BLaER1 (cell line): Measurements from ENCODE around the gene CYP1A2.

Source experiments
- H3K27ac ChIP-seq: shearing (Covaris generic); formaldehyde crosslinking; 2 replicates; pipeline ENCODE4 v1.8.1; 2022
- H3K27me3 ChIP-seq: shearing (Covaris generic); formaldehyde crosslinking; 2 replicates; pipeline ENCODE4 v1.8.1; 2022
- H3K36me3 ChIP-seq: shearing (Covaris generic); formaldehyde crosslinking; 2 replicates; pipeline ENCODE4 v1.8.1; 2022
- H3K4me1 ChIP-seq: shearing (Covaris generic); formaldehyde crosslinking; 2 replicates; pipeline ENCODE4 v1.8.1; 2022
- H3K4me2 ChIP-seq: shearing (Covaris generic); formaldehyde crosslinking; 2 replicates; pipeline ENCODE4 v1.8.1; 2022
- H3K4me3 ChIP-seq: shearing (Covaris generic); formaldehyde crosslinking; 2 replicates; pipeline ENCODE4 v1.8.1; 2022
- H3K9ac ChIP-seq: shearing (Covaris generic); formaldehyde crosslinking; 2 replicates; pipeline ENCODE4 v1.8.1; 2022
- H3K9me3 ChIP-seq: shearing (Covaris generic); formaldehyde crosslinking; 2 replicates; pipeline ENCODE4 v1.8.1; 2022
- H4K20me1 ChIP-seq: shearing (Covaris generic); formaldehyde crosslinking; 2 replicates; pipeline ENCODE4 v1.8.1; 2022
- Cebpa-rat ChIP-seq: shearing (Covaris generic); IDR thresholded peaks from 2 replicates; pipeline ENCODE4 v1.8.1; 2022

CYP1A2 gene

GRCh38 chr15:74776821-74777768 lies 28.4 kb downstream of the CYP1A2 start:
- no peaks in the 10 kb centered on the region for H3K9me3 ChIP-seq
- H3K27me3 ChIP-seq = no peaks in the 10 kb centered on the region
- peak overlapping the region; percentile 97 for H3K4me2 ChIP-seq
- peaks cover 96% of the 10 kb centered on the region for H3K4me1 ChIP-seq
- peak overlapping the region; percentile 100 for H3K27ac ChIP-seq
- H3K9ac ChIP-seq = peak overlapping the region; percentile 79
- peak overlapping the region; percentile 53 for H3K4me3 ChIP-seq
- no peak for TF ChIP-seq Cebpa-rat
- no peaks in the 10 kb centered on the region for H3K36me3 ChIP-seq
- no peaks in the 10 kb centered on the region for H4K20me1 ChIP-seq

DNA sequence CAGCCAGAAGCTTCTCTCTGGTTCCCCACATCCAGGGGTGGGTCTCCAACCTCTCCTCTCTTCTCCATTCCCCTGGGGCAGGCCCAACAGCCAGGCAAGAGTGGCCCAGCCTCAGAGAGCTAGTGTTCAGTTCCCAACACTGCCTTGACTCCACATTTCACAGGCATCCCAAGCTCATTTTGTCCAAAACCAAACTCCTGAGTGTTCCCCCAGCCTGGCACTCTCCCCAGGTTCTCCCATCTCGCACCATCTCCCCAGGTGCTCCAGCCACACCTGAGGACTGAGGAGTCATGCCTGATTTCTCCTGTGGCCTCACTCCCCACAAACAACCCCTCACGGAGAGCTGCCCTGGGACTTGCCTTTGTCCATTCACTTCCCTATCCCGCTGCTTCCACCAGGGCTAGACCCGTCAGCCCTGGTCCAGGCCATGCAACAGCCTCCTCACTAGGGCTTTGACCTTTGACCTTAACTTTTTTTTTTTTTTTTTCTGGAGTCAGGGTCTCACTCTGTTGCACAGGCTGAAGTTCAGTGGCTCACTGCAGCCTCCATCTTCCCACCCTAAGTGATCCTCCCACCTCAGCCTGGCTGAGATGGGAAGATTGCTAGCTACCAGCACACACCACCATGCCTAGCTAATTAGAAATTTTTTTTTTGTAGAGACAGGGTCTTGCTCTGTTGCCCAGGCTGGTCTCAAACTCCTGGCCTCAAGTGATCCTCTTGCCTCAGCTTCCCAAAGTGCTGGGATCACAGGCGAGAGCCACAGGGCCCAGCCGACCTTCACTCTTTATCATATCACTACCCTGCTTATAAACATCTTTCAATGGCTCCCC lies 29.3 kb downstream of the CYP1A2 start:
- no peaks in the 10 kb centered on the region for H3K9me3 ChIP-seq
- peak overlapping the region; percentile 79 for H3K9ac ChIP-seq
- H4K20me1 ChIP-seq = no peaks in the 10 kb centered on the region
- no peak for TF ChIP-seq Cebpa-rat
- no peaks in the 10 kb centered on the region for H3K27me3 ChIP-seq
- peak overlapping the region; percentile 97 for H3K4me2 ChIP-seq
- H3K4me3 ChIP-seq = peak overlapping the region; percentile 53
- no peaks in the 10 kb centered on the region for H3K36me3 ChIP-seq
- H3K27ac ChIP-seq = peak overlapping the region; percentile 100
- H3K4me1 ChIP-seq = peaks cover 91% of the 10 kb centered on the region

DNA sequence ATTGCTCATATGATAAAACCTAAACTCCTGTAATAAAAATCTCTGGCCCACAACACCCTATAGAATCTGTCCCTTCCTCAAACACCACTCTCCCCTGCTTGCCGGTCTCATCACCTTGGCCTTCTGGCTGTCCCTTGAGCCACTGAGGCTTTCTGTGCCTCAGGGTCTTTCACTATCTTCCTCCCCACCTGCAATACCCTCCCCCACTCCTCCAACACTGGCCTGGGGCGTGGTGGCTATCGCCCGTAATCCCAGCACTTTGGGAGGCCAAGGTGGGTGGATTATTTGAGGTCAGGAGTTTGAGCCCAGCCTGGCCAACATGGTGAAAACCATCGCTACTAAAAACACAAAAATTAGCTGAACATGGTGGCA lies 29.9 kb downstream of the CYP1A2 start:
- Histone ChIP-seq H3K36me3 (no peaks in the 10 kb centered on the region), H4K20me1 (peaks cover 2% of the 10 kb centered on the region), H3K27me3 (no peaks in the 10 kb centered on the region), H3K4me1 (peaks cover 90% of the 10 kb centered on the region), H3K4me3 (no peak overlapping the region), H3K9me3 (no peaks in the 10 kb centered on the region), H3K4me2 (peak overlapping the region; percentile 97), H3K9ac (peak overlapping the region; percentile 79; the same call in 1 of the 2 replicates), H3K27ac (peak overlapping the region; percentile 100)
- no peak for TF ChIP-seq Cebpa-rat

DNA sequence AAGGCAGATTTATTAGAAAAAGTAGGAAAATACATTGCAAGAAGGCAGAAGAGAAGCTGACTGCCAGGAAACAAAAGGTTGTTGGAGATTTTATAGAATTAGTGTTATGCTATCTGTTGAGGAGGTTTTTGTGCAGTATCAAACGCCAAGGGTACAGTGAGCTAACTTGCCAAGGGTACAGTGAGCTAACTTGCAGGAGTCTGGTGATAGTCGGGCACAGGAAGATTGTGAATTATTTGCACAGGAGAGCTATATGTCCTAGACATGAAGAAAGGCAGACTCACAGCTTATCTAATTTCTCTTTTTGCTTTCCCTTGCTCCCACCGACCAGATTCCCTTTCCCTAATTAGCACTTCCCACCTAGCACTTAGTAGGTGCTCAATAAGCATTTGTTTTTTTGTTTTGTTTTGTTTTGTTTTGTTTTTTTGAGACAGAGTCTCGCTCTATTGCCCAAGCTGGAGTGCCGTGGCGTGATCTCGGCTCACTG lies 30.6 kb downstream of the CYP1A2 start:
- H3K4me3 ChIP-seq = no peak overlapping the region
- peak overlapping the region; percentile 97 for H3K4me2 ChIP-seq
- no peaks in the 10 kb centered on the region for H3K27me3 ChIP-seq
- H3K9me3 ChIP-seq = no peaks in the 10 kb centered on the region
- no peaks in the 10 kb centered on the region for H3K36me3 ChIP-seq
- peaks cover 8% of the 10 kb centered on the region for H4K20me1 ChIP-seq
- peak overlapping the region; percentile 100 for H3K27ac ChIP-seq
- peaks cover 90% of the 10 kb centered on the region for H3K4me1 ChIP-seq
- no peak for TF ChIP-seq Cebpa-rat
- peak overlapping the region; percentile 79 for H3K9ac ChIP-seq

GRCh38 chr15:74780523-74781430 lies 32.1 kb downstream of the CYP1A2 start:
- H3K36me3 ChIP-seq = no peaks in the 10 kb centered on the region
- no peaks in the 10 kb centered on the region for H3K9me3 ChIP-seq
- H3K27me3 ChIP-seq = no peaks in the 10 kb centered on the region
- H3K4me1 ChIP-seq = peaks cover 90% of the 10 kb centered on the region
- H3K9ac ChIP-seq = peak overlapping the region; percentile 98
- TF ChIP-seq Cebpa-rat = no peak
- peak overlapping the region; percentile 97 for H3K4me2 ChIP-seq
- peak overlapping the region; percentile 100 for H3K27ac ChIP-seq
- H4K20me1 ChIP-seq = peaks cover 24% of the 10 kb centered on the region
- H3K4me3 ChIP-seq = peak overlapping the region; percentile 84

DNA sequence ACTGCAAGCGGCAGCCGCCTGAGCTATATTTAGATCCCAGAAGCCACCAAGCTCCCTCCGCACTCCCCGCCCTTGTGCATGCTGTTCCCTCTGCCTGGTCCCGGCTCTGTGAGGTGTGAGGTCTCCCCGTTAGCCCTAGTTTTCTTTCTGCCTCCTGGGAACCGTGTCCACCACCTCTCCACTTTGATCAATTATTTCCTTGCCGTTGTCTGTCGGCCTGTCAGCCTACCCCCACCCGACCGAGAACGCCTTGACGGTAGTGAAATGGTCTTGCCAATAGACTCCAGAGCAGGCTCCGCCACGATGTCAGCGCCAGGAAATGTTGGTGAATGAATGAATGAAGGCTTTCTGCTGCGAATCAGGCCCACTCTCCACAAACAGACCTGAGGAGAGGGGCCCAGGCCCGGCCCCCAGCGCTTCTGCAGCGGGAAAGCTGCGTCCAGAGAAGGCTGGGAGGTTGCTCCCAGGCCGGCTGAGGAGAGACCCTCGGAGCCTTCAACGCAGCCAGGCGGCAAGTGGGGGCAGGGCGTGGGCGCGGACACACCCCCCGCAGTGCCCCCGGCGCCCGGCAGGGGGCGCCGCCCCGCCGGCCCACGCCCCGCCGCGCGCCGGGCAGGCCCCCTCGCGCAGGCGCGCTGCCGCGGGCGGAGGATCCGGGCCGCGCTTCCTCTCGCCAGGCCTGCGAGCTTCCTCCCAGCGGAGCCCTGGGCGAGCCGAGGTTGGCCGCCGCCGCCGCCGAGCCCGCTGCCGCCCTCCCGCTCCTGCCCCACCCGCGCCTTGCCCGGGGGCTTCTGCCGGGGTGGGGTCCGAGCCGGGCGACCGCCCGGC lies 33.0 kb downstream of the CYP1A2 start, which contains the start of gene CSK:
Gene CSK (plus strand): TSS at position 650 of the 828 bp plus-strand sequence. CDS start 16,218 bp downstream, outside the sequence.
- H3K9me3 ChIP-seq = no peaks in the 10 kb centered on the region
- peak within 1 kb of the TSS; percentile 99 for H3K4me2 ChIP-seq
- TF ChIP-seq Cebpa-rat = no peak
- peaks cover 33% of the 10 kb centered on the region for H4K20me1 ChIP-seq
- H3K27me3 ChIP-seq = no peaks in the 10 kb centered on the region
- peak within 1 kb of the TSS; percentile 98 for H3K9ac ChIP-seq
- H3K36me3 ChIP-seq = no peaks in the 10 kb centered on the region
- peak within 1 kb of the TSS; percentile 100 for H3K27ac ChIP-seq
- peaks cover 90% of the 10 kb centered on the region for H3K4me1 ChIP-seq
- H3K4me3 ChIP-seq = peak within 1 kb of the TSS; percentile 84

GRCh38 chr15:74782259-74783071 lies 33.8 kb downstream of the CYP1A2 start:
- H3K4me1 ChIP-seq = peaks cover 90% of the 10 kb centered on the region
- H3K27me3 ChIP-seq = no peaks in the 10 kb centered on the region
- H3K4me2 ChIP-seq = peak overlapping the region; percentile 99
- H4K20me1 ChIP-seq = peaks cover 41% of the 10 kb centered on the region
- H3K36me3 ChIP-seq = no peaks in the 10 kb centered on the region
- H3K27ac ChIP-seq = peak overlapping the region; percentile 100
- H3K9me3 ChIP-seq = no peaks in the 10 kb centered on the region
- peak overlapping the region; percentile 98 for H3K9ac ChIP-seq
- peak overlapping the region; percentile 84 for H3K4me3 ChIP-seq
- TF ChIP-seq Cebpa-rat = no peak
